ENCODE results near the gene CHEK1. TPM values are rescaled to one million over a fixed set of nuclear protein-coding genes. Genes with fewer than 3 reads are reported as not detected.

The CHEK1 gene
- total and polyA plus RNA-seq, 2 of the 8 experiments (the other 6 are each of a cell fraction or from before 2014, with no cell fraction given): 37.7 to 133 TPM

DNA sequence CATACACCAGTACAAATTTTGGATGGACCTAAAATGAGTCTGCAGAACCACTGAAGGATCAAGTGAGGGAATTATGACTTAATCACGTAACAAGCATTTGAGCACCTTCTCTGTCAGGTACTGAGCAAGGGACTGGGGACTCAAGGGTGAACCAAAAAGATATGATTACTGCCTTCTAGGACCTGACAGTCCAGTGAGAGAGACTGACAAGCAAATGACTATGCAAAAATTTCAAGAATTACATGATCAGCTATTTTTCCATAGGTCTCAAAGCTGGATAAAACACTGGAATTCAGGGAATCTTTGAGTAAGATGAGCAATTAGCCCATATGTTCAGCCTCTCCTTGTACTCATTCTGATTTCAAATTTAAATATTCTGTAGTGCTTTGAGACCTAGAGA lies 37.5 kb upstream of the CHEK1 start:
- Histone ChIP-seq H3K27me3 (replicated peaks in 1 of 4; ENCODE audit: control insufficient read depth in 3 of 4, extremely low read depth in 1 of 4, insufficient read depth in 3 of 4, low read length in 3 of 4) (no peaks in the 10 kb centered on the region), H4K20me1 (replicated peaks in 1 of 2; ENCODE audit: control insufficient read depth in 1 of 2, insufficient read depth in 2 of 2, low read length in 2 of 2) (no peaks in the 10 kb centered on the region), H2AFZ (ENCODE audit: low read length) (no peak overlapping the region), H3K4ac (replicated peaks; ENCODE audit: insufficient read length, low read depth, low read length) (no peak overlapping the region), H3K23ac (ENCODE audit: insufficient read length) (no peak overlapping the region), H4K8ac (ENCODE audit: extremely low read depth, insufficient read depth, low read length) (no peak overlapping the region), H3K9me3 (ENCODE audit: insufficient read depth in 2 of 2, low read depth in 1 of 2, low read length in 1 of 2) (no peaks in the 10 kb centered on the region), H2BK20ac (ENCODE audit: low read length) (no peak overlapping the region), H4K91ac (replicated peaks; ENCODE audit: insufficient read length, low read length) (no peak overlapping the region), H3K4me2 (ENCODE audit: insufficient read depth in 1 of 2, low read depth in 2 of 2, low read length in 2 of 2) (no peak overlapping the region), H2AK5ac (ENCODE audit: low read depth, low read length) (no peak overlapping the region), H3K4me1 (replicated peaks in 1 of 4; ENCODE audit: control insufficient read depth in 3 of 4, insufficient read depth in 4 of 4, low read length in 3 of 4) (peaks cover 0 to 2% (median 0%) of the 10 kb centered on the region in 4 experiments; a peak in 1 of 7 replicates), H2BK15ac (ENCODE audit: low read length) (no peak overlapping the region), H2BK12ac (ENCODE audit: low read depth, low read length) (no peak overlapping the region), H4K5ac (ENCODE audit: insufficient read length, low read depth, low read length) (no peak overlapping the region), H2BK120ac (replicated peaks; ENCODE audit: low read depth, low read length) (no peak overlapping the region), H3K79me2 (ENCODE audit: control insufficient read depth in 1 of 2, insufficient read depth in 2 of 2, low read length in 2 of 2) (no peaks in the 10 kb centered on the region), H2BK5ac (ENCODE audit: low read depth, low read length) (no peak overlapping the region), H3K56ac (replicated peaks; ENCODE audit: insufficient read length, low read depth, low read length) (no peak overlapping the region), H3K14ac (ENCODE audit: insufficient read length) (no peak overlapping the region), H3K18ac (ENCODE audit: extremely low read depth, low read length) (no peak overlapping the region), H3K27ac (ENCODE audit: low read depth, low read length) (no peak overlapping the region), H3K36me3 (ENCODE audit: control insufficient read depth in 2 of 4, insufficient read depth in 4 of 4, low read length in 3 of 4) (peaks cover 6 to 20% (median 12%) of the 10 kb centered on the region in 4 experiments), H3K4me3 (ENCODE audit: extremely low read depth in 1 of 4, insufficient read depth in 2 of 4, low read depth in 3 of 4, low read length in 4 of 4) (no peak overlapping the region), H3K23me2 (ENCODE audit: low read depth, low read length) (peaks cover 3% of the 10 kb centered on the region; the same call in 1 of the 2 replicates), H3K9ac (replicated peaks in 1 of 4; ENCODE audit: extremely low read depth in 1 of 4, low read depth in 3 of 4, low read length in 3 of 4) (no peak overlapping the region; a peak in 1 of 7 replicates), H3K79me1 (ENCODE audit: low read depth, low read length) (no peaks in the 10 kb centered on the region)
- DNase-seq (ENCODE audit: low read depth in 1 of 2, low spot score in 2 of 2): no peak
- ChIA-PET POLR2A (ENCODE audit: partially characterized antibody) (interaction anchor here (1.1 kb wide), 1 partner anchor 17 kb away, joined by 5 read pairs; no protein-coding TSS in a partner anchor), CTCF (ENCODE audit: partially characterized antibody) (interaction anchor here (1.1 kb wide), 1 partner anchor 158 kb away, joined by 3 read pairs; no protein-coding TSS in a partner anchor)
- 100% methylated on average over 1 of the region's 1 CpG; no CpG with 5 or more reads in 1 of the 2 experiments for WGBS, 2 experiments (ENCODE audit: extremely low coverage in 1 of 2, insufficient coverage in 1 of 2, insufficient read length in 1 of 2, insufficient replicate concordance in 2 of 2, low coverage in 1 of 2, low lambda C conversion rate in 2 of 2, missing lambda C conversion rate in 1 of 2)
- no peak for FAIRE-seq
- TF ChIP-seq BCL11A (IDR thresholded peaks at IDR 0.05; ENCODE audit: low read depth in 2 of 2, low read length in 2 of 2) (no peak), ASH2L (IDR thresholded peaks at IDR 0.05; ENCODE audit: low read length) (no peak), CHD1 (IDR thresholded peaks at IDR 0.05; ENCODE audit: low read depth, low read length) (no peak), CHD2 (IDR thresholded peaks at IDR 0.05; ENCODE audit: low read length) (no peak), SAP30 (IDR thresholded peaks at IDR 0.05; ENCODE audit: insufficient read depth, insufficient replicate concordance, low read length) (no peak), EZH2 (IDR thresholded peaks at IDR 0.05; ENCODE audit: low read depth, low read length, severe bottlenecking) (no peak), CBX8 (IDR thresholded peaks at IDR 0.05; ENCODE audit: borderline replicate concordance, low read depth, low read length) (no peak), POU5F1 (IDR thresholded peaks at IDR 0.05; ENCODE audit: low read depth, low read length) (no peak), USF2 (IDR thresholded peaks at IDR 0.05; ENCODE audit: low read length) (no peak), CTBP2 (IDR thresholded peaks at IDR 0.05; ENCODE audit: borderline replicate concordance, insufficient read depth, insufficient read length, low read length) (no peak), TBP (IDR thresholded peaks at IDR 0.05; ENCODE audit: low read depth, low read length) (no peak), SRF (IDR thresholded peaks at IDR 0.05; ENCODE audit: low read depth, low read length) (no peak), TEAD4 (IDR thresholded peaks at IDR 0.05; ENCODE audit: low read depth, low read length) (no peak), SP1 (IDR thresholded peaks at IDR 0.05; ENCODE audit: low read depth, low read length) (no peak)
